ENCODE data around the gene DLGAP1.

DNA sequence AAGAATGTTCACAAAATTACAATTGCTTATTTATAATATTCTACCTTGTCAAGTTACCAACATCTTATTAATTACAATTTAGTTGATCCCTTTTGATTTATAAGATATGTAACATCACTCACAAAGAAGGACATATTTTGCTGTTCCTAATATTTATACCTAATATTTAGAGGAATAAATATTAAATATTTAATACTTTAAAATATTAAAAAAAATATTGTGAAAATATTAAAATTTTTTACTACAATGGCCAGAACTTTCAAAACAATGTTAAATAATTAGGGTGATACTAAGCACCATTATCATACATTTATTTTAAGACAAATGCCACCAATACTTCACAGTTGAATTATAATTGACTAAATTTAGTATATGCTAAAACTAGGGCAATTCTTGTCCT lies 254.7 kb downstream of the DLGAP1 start:
- TF ChIP-seq CREM (CRISPR knock-in tag; IDR thresholded peaks at IDR 0.05), result no peak
- no peak for TF ChIP-seq RELA (CRISPR knock-in tag; IDR thresholded peaks at IDR 0.05; ENCODE audit: borderline replicate concordance)
- no peak for TF ChIP-seq CTCF (IDR thresholded peaks at IDR 0.05)
- no peak for TF ChIP-seq ZBTB21 (CRISPR knock-in tag; IDR thresholded peaks at IDR 0.05; ENCODE audit: borderline replicate concordance)
- no peak for TF ChIP-seq JUN (CRISPR knock-in tag; IDR thresholded peaks at IDR 0.05)

Measured in WTC11 (cell line).